ENCODE data around the gene VAPA.

VAPA gene

DNA sequence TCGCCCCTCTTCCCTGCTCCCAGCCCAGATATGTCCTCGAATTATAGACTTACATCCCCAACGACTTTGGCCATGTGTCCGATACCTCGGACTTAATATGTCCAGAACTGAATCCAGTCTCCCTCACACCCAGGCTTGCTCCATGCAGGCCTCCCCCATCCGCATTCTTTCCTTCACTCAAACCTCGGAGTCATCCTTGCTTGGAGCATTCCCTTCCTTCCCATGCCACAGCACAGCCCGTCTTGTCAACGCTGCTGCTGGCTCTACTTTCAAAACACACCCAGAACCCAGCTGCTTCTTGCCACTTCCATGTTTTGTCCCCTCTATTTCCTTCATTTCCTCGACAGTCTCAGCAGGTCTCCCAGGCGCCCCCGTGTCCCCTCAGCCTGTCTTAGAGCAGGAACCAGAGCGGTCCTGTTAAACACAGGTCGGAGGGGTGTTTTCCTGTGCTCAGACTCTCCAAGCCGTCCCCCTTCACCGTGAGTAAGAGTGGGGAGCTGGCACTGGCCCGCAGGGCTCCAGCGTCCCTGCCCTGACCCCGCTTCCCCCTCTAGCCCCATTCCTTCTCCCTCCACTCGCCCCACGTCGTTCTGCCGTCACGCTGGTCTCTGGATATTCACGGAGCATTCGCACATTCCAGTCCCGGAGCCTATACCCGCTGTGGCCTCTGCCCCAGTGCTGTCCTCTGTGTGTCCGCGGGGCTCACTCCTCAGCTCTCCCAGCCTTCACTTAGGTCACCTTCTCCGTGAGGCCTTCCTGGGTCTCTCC, 54.4 kb downstream of the VAPA start:
- in situ Hi-C loops (cut with MboI; ENCODE audit: low sequenced_read_pairs): no loop called here

DNA sequence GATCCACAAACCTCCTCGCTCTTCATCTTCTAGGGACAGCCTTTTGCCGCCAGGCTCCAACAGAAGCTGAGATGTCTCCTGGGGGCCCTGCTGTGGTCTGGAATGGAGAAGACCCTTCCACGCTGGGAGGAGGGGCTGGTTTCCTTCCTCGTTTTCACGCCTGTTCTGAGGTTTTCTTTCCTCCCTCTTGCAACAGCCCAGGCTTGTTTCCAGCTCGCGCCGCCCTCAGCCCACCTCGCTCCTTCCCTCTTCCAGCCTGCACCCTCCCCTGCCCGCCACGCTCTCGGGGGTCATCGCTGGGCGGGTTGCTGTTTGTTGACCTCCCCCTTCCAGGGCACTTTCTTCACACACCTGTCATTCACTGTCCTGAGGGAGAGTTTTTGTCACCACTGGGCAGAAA, 55.4 kb downstream of the VAPA start:
- in situ Hi-C loops (cut with MboI; ENCODE audit: low sequenced_read_pairs): no loop called here

GRCh38 chr18:9971313-9971920, 57.6 kb downstream of the VAPA start:
- in situ Hi-C loops (cut with MboI; ENCODE audit: low sequenced_read_pairs): loop anchor here (10.0 kb wide), 1 partner anchor 543 kb away; no protein-coding TSS in a partner anchor

DNA sequence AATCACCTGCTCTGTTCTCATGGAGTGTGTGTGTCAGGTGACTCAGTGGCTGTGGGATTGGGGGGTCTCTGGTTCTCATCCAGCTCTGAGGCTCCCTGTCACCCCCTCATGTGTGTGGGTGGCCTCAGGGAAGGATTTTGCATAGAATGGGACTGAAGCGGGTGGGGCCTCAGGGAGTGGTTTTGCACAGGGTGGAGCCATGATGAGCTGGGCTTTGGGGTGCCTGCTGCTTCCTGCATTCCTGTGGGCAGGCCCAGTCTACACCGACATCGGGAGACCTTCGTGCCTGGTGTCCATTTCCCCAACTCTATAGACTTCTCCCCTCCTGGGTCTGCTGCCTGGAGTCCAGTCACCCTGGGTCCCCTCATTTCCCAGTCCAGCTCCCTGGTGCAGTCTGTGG, 59.7 kb downstream of the VAPA start:
- in situ Hi-C loops (cut with MboI; ENCODE audit: low sequenced_read_pairs): loop anchor here (10.0 kb wide), 1 partner anchor 541 kb away; no protein-coding TSS in a partner anchor

DNA sequence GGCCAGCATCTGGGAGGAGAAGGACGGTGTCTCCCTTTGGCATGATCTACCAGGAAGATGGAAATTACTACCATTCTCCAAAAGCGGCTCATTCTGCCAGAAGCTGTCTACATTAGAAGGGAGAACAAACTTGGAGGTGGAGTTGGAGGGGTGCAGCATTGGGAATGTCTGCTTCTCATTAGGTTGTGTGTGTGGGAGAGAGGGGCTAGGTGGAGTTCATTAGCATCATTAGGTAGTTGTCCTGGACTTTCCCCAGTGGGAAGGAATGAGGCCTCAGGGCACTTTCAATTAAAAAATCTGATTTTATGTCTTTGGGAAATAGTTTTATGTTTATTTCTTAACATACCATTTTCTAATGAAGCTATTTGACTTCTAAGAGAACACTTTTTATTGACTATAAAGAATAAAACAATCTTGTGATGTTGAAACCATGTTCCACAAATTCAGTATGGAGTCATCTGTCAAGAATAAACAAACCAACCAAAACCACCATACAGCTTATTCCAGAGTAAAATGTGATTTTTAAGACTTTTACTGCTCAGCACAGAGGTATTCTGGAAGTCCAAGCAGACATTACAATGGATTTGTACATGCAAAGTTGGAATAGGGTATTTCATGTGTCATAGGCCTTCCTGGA, 60.6 kb downstream of the VAPA start:
- in situ Hi-C loops (cut with MboI; ENCODE audit: low sequenced_read_pairs): loop anchor here (10.0 kb wide), 1 partner anchor 540 kb away; no protein-coding TSS in a partner anchor

- in situ Hi-C loops (cut with MboI; ENCODE audit: low sequenced_read_pairs): loop anchor here (10.0 kb wide), 1 partner anchor 539 kb away; no protein-coding TSS in a partner anchor
Measured at GRCh38 chr18:9975658-9976057, 61.8 kb downstream of the VAPA start.

DNA sequence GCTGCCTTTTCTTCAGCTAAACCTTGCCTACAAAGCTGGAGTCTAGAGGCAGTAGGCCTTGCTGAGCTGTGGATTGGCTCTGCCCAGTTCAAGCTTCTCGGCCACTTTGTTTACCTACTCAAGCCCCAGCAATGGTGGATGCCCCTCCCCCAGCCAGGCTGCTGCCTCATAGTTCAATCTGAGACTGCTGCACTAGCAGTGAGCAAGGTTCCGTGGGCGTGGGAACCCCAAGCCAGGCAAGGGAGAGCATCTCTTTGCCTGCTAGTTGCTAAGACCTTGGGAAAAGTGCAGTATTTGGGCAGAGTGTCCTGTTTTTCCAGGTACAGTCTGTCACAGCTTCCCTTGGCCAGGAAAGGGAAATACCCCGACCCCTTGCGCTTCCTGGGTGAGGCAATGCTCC, 68.9 kb downstream of the VAPA start:
- in situ Hi-C loops (cut with MboI; ENCODE audit: low sequenced_read_pairs): no loop called here

DNA sequence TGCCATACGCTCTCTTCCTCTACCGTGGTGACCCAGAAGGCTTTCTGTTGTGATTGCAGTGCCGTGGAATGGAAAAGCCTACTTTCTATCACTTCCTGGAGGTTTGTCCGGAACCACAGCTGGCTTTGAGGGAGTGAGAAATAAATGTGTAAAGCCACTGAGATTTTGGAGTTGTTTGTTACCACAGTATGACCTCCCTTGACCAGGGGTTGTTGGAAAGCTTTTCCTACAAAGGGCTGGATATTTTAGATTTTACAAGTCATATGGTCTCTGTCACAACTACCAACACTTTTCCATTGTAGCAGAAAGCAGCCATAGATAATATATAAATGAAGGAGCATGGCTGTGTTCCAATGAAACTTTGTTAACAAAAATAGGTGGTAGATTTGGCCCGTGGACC, 70.3 kb downstream of the VAPA start:
- in situ Hi-C loops (cut with MboI; ENCODE audit: low sequenced_read_pairs): no loop called here

GRCh38 chr18:9985641-9986040, 71.8 kb downstream of the VAPA start:
- in situ Hi-C loops (cut with MboI; ENCODE audit: low sequenced_read_pairs): no loop called here

GRCh38 chr18:9986156-9986930, 72.5 kb downstream of the VAPA start:
- in situ Hi-C loops (cut with MboI; ENCODE audit: low sequenced_read_pairs): no loop called here

DNA sequence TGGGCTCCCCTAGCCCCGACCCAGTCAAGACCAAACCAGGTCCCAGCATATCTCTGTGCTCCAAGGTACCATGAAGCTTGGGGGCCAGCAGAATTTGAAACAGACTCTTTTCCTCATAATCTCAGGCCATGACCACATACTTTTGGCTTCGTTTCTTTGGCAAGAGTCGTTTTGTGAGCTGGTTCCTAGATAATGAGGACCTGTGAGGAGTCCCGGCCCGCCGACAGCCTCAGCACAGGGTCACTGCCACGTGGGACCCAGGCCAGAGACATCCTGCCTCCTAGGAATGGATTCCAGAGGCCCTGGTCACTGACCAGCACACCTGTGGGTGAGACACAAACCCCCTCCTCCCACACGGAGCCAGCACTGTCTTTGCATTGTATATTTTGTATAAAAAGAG, 73.5 kb downstream of the VAPA start:
- in situ Hi-C loops (cut with MboI; ENCODE audit: low sequenced_read_pairs): no loop called here

- in situ Hi-C loops (cut with MboI; ENCODE audit: low sequenced_read_pairs): no loop called here
Measured at GRCh38 chr18:9987931-9988330, 74.1 kb downstream of the VAPA start.

DNA sequence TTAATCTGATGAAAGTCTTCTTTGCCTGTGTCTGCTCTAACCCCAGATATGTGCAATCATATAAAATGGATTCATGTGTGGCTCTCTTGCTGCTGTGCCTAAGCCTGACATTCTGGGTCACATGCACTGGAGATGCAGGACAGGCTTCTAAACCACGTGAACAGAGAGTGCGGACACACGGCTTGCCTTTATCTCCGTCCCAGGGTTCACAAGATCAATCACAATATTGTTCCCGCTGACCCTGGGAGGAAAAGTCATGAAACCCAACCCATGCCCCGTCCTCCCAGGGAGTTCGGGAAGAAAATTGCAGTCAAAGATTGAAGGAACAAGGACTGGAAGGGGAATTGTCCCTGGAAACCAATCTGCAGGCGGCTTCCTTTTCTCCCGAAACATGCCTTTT, 74.8 kb downstream of the VAPA start:
- in situ Hi-C loops (cut with MboI; ENCODE audit: low sequenced_read_pairs): no loop called here

- in situ Hi-C loops (cut with MboI; ENCODE audit: low sequenced_read_pairs): no loop called here
Measured at GRCh38 chr18:9989481-9989880, 75.7 kb downstream of the VAPA start.

GRCh38 chr18:9991011-9992000, 77.5 kb downstream of the VAPA start:
- in situ Hi-C loops (cut with MboI; ENCODE audit: low sequenced_read_pairs): no loop called here

GRCh38 chr18:9992300-9992972, 78.6 kb downstream of the VAPA start:
- in situ Hi-C loops (cut with MboI; ENCODE audit: low sequenced_read_pairs): no loop called here

GRCh38 chr18:9992973-9993520, 79.2 kb downstream of the VAPA start:
- in situ Hi-C loops (cut with MboI; ENCODE audit: low sequenced_read_pairs): no loop called here

DNA sequence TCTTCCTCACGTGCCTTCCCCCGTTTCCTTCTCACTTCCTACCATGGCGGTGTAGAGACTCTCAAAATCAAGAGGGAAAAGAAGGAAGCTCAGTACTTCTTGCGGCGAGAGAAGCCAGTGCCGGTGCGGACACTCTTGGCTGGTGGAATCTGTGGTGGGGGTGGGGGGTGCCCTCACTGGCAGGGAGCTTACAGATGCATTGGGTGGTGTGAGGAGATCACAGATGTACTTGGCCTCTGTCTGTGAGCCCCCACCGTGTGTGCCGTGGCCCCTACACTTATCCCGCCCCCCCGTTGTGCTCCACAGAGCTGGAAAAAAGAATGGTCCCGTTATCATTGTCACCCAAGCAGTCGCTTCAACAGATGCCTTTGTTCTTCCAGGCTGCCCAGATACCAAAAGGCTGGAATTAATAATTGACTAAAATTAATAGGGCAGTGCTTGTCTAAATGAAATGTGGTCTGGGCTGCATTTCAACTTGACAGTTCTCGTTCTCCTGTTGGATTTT, 79.8 kb downstream of the VAPA start:
- in situ Hi-C loops (cut with MboI; ENCODE audit: low sequenced_read_pairs): no loop called here

DNA sequence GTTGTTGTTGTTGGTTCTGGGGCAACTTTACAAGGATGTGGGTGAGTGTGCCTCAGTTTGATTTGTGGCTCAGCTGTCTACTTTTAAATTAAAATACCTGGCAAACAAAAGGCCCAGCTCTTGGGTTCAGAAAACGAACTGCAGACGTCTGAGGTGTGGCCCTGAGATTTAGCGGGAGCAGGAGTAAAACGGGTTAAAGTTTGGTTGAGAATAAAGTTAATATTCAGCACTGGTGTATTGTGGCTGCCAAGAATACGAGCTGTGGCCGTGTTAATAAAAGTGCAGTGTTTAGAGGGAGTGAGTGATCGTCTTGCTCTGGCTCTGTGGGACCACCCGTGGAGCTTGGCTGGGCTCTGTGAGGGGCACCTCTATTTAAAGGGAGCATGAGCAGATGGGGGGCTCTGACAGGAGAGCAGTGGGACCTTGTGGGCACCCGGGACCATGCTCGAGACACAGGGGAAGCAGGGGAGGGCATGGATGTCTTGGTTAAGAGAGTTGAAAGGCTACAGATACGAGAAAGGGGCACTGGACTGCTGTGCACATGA, 80.3 kb downstream of the VAPA start:
- in situ Hi-C loops (cut with MboI; ENCODE audit: low sequenced_read_pairs): no loop called here
